ENCODE data around the gene SSC5D. TPM values are rescaled to one million over a fixed set of nuclear protein-coding genes. Genes with fewer than 3 reads are reported as not detected.

Gene SSC5D
- total RNA-seq, 1 experiment from 2014 or later = 3.2 TPM

DNA sequence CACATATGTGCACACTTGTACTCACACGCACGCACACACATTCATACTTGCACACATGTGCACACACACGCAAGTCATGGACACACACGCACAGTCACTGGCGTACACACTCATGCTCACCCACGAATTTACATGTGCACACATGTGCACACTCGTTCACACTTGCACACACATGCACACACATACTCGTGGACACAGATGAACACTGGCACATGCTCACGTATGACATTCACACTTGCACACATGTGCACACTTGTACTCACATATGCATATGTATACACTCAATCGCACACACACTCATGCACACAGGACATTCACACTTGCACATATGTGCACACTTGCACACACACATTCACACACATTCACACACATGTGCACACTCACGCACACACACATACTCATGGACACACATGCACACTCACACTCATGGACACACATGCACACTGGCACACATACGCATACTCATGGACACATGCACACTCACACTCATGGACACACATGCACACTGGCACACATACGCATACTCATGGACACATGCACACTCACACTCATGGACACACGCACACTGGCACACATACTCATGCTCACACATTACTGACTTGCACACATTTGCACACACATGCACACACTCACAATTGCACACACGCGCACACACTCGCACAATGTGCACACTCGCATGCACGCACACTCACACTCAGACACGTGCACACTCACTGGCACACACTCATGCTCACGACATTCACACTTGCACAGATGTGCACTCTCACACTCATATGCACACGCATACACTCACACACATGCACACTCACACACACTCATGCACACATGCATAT is 39.2 kb downstream of the SSC5D start:
- Histone ChIP-seq H3K4ac (ENCODE audit: low read depth, low read length) (no peak overlapping the region), H4K5ac (ENCODE audit: insufficient read length, low read depth, low read length) (no peak overlapping the region), H3K9ac (ENCODE audit: extremely low read depth, insufficient read length, low read length) (no peak overlapping the region), H3K18ac (ENCODE audit: insufficient read length, low read depth, low read length) (no peak overlapping the region), H3K14ac (ENCODE audit: insufficient read depth, low read length) (no peak overlapping the region), H3K27me3 (ENCODE audit: insufficient read depth, low read length) (no peaks in the 10 kb centered on the region), H2BK120ac (ENCODE audit: low read depth, low read length, poor library complexity, severe bottlenecking) (no peak overlapping the region), H2BK5ac (ENCODE audit: insufficient read length, low read length) (no peak overlapping the region), H3K4me1 (ENCODE audit: insufficient read depth, low read length) (no peaks in the 10 kb centered on the region; the same call in 1 of the 2 replicates), H3T11ph (ENCODE audit: low read length) (no peak overlapping the region), H3K23me2 (ENCODE audit: insufficient read length, low read depth, low read length, poor library complexity, severe bottlenecking) (no peaks in the 10 kb centered on the region), H3K79me2 (ENCODE audit: insufficient read depth, low read length) (no peaks in the 10 kb centered on the region), H2BK12ac (ENCODE audit: insufficient read length, low read depth, low read length) (no peak overlapping the region), H3K9me3 (ENCODE audit: control insufficient read depth, low read depth, low read length) (no peaks in the 10 kb centered on the region), H2AK5ac (ENCODE audit: insufficient read length, low read length) (no peak overlapping the region), H2BK20ac (ENCODE audit: low read depth, low read length, poor library complexity, severe bottlenecking) (no peak overlapping the region), H3K23ac (ENCODE audit: insufficient read length, low read depth, low read length) (no peak overlapping the region), H4K91ac (ENCODE audit: insufficient read length, low read depth, low read length) (no peak overlapping the region), H4K8ac (replicated peaks; ENCODE audit: insufficient read length, low read depth, low read length) (no peak overlapping the region), H4K20me1 (ENCODE audit: control insufficient read depth, insufficient read depth, insufficient read length) (no peaks in the 10 kb centered on the region), H3K79me1 (ENCODE audit: insufficient read depth, low read depth, low read length, poor library complexity, severe bottlenecking) (no peaks in the 10 kb centered on the region), H3K27ac (ENCODE audit: insufficient read length, low read depth, low read length) (no peak overlapping the region), H3K4me2 (ENCODE audit: insufficient read depth, insufficient read length, low read length) (no peak overlapping the region), H2AFZ (ENCODE audit: low read length) (no peak overlapping the region), H3K56ac (ENCODE audit: insufficient read length, low read depth, low read length) (no peak overlapping the region), H2BK15ac (ENCODE audit: low read depth, low read length) (no peak overlapping the region)
- no peak for DNase-seq
- H3K36me3 Mint-ChIP-seq (ENCODE audit: insufficient read depth in 1 of 3, low read depth in 3 of 3) = no peaks in the 10 kb centered on the region
- H3K27ac Mint-ChIP-seq = no peak overlapping the region
- TF ChIP-seq, protein P1, sequence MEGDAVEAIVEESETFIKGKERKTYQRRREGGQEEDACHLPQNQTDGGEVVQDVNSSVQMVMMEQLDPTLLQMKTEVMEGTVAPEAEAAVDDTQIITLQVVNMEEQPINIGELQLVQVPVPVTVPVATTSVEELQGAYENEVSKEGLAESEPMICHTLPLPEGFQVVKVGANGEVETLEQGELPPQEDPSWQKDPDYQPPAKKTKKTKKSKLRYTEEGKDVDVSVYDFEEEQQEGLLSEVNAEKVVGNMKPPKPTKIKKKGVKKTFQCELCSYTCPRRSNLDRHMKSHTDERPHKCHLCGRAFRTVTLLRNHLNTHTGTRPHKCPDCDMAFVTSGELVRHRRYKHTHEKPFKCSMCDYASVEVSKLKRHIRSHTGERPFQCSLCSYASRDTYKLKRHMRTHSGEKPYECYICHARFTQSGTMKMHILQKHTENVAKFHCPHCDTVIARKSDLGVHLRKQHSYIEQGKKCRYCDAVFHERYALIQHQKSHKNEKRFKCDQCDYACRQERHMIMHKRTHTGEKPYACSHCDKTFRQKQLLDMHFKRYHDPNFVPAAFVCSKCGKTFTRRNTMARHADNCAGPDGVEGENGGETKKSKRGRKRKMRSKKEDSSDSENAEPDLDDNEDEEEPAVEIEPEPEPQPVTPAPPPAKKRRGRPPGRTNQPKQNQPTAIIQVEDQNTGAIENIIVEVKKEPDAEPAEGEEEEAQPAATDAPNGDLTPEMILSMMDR (conservative IDR thresholded peaks at IDR 0.05) = no peak
- no peaks in the 10 kb centered on the region; a peak in 1 of 4 replicates for H3K4me1 Mint-ChIP-seq
- no peak overlapping the region for H3K4me3 Mint-ChIP-seq
- no CpG with 5 or more reads among the region's 22 CpGs for WGBS (ENCODE audit: extremely low coverage, insufficient read length, low lambda C conversion rate)
- no peaks in the 10 kb centered on the region for H3K9me3 Mint-ChIP-seq
- peaks cover 4% of the 10 kb centered on the region; the same call in 1 of the 2 replicates for H3K27me3 Mint-ChIP-seq (ENCODE audit: low read depth)

Measured in H9 (cell line).